Central memory CD4-positive, alpha-beta T cell (primary cell): ENCODE results near the gene NELL2.
"Not testable (repeated sequence)": the region's sequence is repeated elsewhere in the genome, so short reads cannot be mapped to it uniquely, and the experiment has no call there.

Experiments
- DNase-seq: peaks from one replicate; pipeline ENCODE4 v3.0.0; 2022
- total RNA-seq, 3 experiments: gene quantifications; one replicate each; lab custom pipeline; 2026; lab: John Stamatoyannopoulos, UW

NELL2 gene
- 97.3 to 357 (median 159) reads per million in 3 experiments for total RNA-seq

DNA sequence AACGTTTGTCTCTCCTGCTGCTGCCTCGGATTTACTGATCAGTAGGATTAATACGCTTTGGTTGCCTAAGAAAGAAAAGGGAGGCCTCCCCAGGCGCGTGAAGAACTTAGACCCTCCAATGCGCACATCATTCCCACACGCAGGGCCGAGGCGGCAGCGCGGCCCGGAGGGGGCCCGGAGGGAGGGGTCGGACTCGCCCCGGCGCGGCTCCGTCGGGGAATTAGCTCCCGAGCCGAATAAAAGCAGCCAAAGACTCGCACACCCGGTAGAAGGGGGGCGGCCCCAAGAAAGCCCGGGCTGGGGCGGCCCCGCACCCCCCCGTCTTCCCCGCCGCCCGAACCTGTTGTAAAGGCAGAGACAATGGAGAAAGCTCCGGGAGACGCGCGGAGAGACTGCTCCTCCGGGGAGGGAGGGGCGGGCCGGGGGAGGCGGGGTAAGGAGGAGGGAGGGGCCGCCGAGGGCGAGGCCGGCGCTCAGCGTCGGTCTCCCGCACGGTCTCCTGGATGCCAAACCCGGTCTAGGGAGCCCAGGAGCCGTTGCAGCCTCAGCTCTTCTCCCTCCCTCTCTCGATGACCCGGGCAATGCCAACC, at the start of gene NELL2:
NELL2 (minus strand) TSS at position 362 of the 590 bp plus-strand sequence. CDS start 446 bp downstream, outside the sequence.
- peak; percentile 45 for DNase-seq

DNA sequence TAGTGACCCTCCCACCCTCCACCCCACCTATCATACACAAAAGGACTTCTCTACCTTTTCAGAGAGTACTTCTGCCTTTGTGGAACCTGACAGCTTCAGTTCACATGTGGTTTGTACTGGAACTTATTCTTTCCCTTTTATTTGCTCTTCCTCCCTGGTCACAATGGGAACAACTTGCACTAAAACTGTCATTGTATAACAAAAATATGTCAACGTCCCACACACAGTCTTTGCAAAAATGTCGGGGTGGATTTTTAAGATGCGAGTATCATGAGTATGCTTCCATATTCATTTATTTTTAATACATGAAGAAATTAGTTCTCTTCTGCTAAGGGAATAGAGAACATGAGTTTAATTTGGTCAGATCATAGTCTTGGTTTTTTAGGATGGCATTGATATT, 45.6 kb upstream of the NELL2 start:
- no peak for DNase-seq

DNA sequence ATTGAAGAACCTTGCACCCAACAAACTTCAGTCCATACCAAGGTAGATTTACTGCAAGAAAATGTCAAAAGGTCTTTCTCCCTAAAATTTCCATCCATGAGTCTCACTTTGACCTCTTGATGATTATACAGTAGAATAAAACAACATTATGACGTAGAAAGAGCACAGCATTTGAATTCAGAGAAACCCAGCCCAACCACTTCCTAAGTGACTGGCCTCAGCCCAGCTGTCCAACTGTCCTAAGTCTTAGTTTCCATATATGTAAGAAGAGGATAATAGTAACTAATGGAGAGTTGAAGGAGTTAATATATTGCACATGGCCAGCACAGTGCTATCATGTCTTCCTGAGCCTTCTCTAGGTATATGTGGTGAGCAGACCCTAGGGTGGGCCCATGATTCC, 41.0 kb upstream of the NELL2 start:
- DNase-seq, result no peak

DNA sequence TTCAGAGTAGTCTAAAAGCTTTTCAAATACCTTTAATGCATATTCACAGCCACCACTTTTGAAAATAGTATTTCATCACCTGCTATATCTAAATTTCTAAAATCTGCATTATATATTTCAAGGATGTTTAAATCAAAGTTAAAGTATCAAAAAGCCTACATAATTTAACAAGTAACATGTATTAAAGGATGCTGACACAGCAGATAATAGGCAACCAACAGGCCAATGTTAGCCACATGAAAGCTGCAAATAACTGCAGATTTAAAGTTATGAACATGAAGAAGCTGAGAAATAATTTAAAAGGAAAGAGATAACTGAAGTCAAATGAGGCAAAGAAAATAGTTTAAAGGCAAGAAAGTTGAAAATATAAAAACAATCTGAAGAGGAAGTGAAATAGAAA, 39.8 kb upstream of the NELL2 start:
- no peak for DNase-seq

DNA sequence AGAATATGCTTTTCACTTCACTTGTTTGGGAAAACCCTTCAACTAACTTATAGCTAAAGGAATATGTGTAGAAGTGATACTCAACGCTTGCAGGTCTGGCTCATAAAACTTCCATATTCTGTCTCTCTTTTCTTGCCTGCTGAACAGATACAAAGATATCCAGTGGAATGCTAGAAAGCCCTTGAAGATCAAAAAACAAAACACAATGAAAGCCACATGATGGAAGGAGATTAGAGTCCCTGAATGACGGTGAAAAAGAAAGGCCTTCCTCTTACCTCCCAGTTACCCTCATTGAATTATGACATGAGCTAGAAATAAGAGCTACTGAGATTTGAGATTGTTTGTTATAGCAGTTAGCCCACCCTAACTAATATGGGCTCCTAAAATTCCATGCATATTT, 28.2 kb upstream of the NELL2 start:
- DNase-seq, result no peak

DNA sequence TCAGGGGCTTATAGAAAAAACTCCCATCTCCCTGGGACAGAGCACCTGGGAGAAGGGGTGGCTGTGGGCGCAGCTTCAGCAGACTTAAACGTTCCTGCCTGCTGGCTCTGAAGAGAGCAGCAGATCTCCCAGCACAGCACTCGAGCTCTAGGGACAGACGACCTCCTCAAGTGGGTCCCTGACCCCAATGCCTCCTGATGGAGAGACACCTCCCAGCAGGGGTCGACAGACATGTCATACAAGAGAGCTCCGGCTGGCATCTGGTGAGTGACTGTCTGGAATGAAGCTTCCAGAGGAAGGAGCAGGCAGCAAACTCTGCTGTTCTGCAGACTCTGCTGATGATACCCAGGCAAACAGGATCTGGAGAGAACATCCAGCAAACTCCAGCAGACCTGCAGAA, 22.0 kb upstream of the NELL2 start:
- DNase-seq, result not testable (repeated sequence)

DNA sequence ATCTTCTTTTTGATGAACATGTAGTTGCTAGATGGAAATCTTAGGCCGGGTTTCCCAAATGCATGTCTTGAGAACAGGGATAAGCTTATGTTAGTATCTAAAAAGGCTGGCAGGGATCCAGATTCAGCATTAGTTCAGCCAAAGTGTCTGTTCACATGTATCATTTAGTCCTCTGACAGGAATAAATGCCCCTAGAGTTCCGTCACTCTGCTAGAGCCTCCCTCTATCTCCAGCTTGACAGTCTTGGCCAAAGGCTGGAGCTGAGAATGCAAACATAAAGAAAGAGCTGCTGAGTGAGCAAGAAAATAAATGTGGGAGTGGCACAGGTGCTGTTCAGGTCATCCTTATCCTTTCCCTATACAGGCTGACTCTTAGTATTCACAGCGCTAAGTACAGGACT, 13.8 kb upstream of the NELL2 start:
- DNase-seq, result no peak

DNA sequence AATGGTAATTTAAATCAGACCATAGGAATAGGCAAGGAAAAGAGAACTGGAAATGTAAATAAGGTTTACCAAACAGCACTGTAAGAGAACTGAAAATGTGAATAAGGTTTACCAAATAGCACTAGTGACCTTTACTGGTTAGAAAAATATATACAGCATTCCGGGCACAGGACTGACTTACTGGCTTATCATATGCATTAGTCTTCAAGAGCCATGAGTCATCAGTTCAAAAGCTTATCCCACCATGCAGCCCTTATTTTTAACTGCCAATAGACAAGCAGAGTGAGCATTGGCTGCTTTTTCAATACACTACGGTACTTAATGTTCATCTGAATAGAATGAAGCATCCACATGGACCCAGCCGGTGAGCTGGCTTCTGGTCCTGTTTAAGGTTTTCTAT, 13.0 kb upstream of the NELL2 start:
- DNase-seq, result no peak

DNA sequence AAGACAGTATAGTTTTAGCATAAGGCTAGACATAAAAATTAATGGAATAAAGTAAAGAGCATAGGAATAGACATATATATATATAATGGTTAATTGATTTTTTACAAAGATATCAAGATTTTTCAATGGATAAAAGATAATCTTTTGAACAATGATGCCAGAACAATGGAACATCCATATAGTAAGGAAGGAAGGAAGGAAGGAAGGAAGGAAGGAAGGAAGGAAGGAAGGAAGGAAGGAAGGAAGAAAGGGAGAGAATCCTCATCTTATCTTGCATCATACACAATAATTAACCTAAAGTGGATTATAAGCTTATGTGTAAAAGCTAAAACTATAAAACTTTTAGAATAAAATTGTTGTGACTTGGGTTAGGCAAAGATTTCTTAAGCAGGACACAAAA, 9.8 kb upstream of the NELL2 start:
- no peak for DNase-seq

DNA sequence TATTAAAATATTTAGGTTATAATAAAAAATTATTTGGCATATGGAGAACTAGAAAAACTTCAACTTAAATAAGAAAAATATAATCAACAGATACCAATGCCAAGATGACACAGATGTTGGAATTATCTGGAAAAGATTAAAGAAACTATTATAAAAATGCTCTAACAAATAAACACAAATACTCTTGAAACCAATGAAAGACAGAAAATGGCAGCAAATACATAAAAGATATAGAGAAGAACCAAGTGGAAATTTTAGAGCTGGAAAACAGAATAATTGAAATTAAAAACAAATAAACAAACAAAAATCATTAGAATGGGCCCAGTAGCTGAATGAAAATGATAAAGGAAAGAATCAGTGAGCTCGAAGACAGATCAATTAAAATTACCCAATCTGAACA, 5.1 kb upstream of the NELL2 start:
- no peak for DNase-seq

DNA sequence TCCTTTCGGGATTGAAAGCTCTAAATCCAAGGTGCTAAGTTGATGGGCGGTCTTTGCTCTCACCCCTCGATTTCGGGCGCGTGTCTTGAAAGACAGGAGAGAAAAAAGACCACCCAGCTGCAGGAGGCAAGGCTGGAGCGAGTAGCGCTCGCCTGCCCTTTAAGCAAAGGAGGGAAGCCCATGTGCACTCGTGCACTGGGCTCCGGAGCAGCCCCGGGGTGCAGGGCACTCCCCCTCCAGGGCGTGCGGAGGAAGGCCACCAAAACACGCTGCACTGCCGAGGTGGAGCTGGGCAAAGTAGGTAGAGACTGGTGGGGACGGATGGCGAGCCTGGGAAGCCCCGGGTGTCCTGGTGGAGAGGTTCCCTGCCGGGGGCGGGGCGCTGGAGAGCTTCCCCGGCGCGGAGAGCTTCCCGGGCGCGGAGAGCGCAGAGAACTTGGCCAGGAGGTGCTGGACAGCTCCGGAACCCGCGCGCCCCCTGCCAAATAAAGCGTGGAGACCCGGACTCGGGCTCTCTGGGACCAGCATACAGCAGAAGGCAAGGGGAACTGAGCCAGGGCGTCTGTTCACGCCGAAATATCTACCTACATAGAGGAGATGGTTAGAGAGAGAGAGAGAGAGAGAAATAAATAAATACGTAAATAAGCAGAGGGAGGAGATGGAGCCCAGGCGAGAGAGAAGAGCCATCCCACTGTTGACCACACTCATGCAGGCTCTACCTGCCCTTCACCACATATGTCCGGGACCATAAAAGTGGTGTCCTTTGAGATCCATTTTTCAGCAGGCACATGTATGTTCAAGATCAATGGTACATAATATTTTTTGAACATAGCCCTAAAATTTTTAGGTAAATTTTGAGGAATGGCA, 662 bp upstream of the NELL2 start:
- DNase-seq, result peak; percentile 30

DNA sequence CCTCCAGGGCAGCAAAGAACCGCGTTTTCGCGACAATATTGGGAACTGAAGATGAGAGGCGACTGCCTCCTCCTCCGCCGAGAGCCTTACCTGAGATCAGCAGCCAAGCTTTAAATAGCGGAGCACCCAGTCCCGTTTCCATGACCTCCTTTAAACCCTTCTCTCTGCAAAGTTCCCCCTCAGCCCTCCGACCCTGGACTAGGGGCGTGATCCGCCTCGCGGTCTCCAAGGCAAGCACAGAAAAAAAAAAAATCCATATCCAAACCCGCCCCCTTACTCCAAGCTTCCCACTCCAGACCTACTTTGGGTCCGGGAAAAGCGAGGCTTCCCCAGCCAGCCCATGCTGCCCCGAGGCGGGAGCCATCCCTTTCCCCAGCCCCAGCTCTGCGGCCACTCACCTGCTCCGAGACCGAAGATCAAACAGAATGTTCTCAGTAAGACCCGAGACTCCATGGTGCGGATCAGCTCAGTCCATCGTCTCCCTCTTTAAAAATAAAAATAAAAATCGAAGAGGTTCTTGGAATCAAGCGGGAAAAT, 630 bp downstream of the NELL2 start:
- peak; percentile 8 for DNase-seq

DNA sequence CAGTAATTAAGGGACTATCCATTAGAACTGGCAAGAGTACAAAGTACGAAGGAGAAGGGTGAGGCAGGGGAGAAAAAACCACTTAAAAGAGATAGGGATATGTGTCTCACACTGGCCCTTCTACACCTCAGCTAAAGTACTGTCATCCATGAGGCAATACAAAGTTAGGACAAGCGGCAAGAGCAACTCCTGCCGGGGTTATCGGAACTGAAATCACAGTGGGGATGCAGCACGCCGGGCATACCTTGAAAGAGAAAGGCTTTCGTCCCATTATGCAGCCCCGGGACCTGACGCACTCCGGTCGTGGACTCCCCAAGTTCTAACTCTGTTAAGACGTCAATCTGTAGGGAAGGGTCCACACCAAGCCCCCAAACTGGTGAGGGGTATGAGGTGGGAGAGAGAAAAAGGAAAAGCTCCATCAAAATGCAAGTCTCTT, 1.1 kb downstream of the NELL2 start:
- DNase-seq, result peak; percentile 19

DNA sequence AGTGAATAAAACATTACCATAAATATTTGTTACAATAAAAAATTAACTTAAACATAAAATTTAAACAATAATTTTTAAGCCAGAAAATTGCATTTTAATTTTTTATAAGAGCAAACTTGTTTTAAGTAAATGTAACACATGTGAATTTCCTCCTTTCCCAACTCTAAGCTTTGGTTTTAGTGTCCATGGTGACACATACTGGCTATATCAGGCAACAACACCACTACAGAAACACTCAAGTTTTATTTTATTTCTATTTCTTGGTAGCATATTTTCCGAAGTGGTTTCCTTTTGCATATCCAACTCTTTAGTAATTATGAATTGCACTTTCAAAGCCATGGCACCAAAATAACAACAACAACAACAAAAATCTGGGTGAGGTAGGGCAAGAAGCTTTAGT, 2.2 kb downstream of the NELL2 start:
- DNase-seq, result peak; percentile 22

DNA sequence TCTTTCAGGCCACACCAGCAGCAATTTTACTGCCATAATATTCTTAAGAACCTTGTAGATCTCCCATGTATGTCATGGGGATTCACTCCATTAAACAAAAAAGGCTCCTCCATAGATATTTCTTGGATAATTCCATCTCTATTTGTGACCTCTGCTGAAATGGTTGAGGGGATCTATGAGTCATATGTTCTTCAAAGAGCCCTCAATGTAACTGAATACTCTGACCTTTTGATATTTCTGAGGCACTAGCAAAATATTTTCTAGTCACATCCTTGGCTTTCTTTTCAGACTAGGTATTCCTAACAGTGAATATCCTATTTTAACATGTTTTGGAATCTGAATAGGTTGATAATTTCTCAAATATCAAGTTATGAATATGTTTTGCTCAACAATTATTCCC, 6.6 kb downstream of the NELL2 start:
- no peak for DNase-seq

DNA sequence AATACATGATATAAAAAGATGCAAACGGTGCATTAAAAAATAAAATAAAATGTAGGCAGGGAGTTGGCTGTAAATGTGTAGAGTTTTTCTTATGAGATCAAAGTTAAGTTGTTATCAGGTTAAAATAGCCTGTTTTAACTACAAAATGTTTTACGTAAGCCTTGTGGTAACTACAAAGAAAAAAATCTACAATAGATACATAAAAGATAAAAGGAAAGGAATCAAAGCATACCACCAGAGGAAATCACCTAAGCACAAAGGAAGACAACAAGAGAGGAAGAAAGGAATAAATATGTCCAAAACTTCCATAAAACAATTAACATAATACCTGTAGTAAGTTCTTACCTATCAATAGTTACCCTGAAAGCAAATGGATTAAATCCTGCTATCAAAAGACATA, 12.2 kb downstream of the NELL2 start:
- DNase-seq, result peak; percentile 69

DNA sequence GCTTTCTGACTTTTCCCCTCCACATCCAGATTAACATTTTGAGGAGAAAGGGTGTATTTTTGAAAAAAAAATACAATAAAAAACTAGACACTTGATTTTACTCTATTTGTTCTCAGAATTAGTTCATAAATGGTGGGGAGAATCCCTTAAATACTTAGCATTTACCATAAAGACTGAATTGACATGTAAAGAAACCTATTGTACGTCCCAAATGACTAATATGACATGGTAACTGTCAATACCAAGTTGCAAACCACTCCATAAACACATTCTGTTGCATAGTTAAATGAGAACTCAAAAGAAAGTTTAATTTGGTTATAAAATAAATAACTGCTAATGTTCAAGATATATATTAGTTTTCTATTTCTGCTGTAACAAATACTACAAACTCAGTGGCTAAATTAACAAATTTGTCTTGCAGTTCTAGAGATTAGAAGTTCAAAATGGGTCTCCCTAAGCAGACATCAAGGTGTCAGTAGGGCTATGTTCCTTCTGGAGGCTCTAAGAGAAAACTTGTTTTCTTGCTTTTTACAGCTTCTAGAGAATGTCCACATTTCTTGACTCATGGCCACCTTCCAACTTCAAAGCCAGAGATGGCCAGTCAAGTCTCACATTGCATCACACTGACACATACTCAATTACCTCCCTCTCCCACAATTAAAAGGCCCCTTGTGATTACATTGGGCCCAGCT, 16.0 kb downstream of the NELL2 start:
- no peak for DNase-seq

DNA sequence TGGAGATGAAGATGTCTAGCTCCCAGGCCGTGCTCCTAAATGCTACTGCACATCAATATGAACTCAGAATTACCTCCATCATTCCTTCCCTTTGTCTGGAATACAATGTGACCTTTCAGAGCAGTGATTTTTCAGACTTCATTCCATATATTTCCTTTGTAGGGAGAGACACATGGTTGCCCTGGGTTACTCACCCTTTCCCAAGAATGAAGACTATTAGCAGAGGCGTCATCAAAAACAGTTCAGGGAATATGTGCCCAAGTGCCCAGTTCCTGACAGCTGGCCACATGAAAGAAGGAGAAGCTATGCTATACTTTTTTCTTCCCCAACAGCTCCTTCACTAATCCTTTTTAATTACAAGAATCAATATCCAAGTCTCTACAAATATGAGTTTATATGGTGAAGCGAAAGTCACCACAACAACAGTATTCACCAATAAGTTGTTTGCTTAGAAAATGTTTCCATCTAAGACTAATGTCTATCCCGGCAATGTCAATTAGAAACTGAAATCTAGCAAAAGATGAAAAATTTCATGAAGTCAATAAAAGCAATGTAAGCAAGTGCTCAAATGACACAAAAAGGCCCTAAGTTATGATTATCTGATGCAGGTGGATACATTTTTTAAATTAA, 17.8 kb downstream of the NELL2 start:
- no peak for DNase-seq

DNA sequence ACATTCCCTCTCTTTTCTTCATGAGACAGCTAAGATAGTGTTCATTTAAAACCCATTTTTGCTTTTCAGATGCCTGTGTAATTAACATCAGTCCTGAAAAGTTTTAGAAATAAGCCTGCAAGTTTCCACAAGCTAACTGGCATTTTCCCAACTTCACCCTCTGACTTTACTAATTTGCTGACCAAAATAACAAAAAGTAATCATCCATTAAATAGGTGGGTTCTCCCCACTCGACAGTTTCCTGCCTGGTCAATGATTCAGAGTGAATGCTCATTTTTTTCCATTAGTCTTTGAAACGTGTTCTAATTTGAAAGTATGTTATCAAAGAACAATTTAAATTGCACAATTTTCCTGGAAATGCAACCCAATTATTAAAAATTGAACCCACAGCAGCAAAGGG, 23.6 kb downstream of the NELL2 start:
- DNase-seq, result no peak

DNA sequence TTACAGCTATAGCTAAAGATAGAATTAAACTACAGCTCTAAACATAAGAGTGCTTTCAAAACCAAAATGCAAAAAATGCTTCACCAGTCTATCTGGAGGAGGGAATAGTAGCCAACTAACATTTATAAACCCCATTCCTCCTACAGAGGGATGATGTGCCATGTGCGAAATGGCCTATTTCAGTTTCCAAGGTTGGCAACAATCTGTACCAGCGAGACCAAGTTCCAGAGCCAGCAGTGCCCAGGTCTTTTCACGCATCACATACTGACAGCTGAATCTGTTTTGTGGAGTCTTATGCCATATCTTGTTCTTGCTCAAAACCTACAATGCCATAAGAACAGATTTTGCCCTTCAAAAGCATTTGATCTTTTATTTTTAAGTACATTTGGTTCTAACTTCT, 24.5 kb downstream of the NELL2 start:
- DNase-seq, result no peak

DNA sequence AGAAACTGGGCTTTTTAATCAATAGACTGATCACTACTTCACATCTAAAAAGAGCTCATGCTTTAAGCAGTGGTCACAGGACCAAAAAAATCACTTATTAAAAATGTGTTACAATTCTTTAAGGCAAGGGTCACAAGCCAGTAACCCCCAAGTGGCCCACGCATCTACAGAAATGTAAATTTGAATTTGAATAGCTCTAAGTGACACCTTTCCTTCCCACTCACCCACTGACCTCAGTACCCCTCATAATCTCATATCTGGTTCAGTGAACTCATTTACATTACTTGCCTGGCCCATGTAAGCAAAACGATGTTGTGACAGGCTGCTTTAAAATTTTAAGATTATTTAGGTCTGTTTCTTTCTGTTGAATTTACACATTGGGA, 27.4 kb downstream of the NELL2 start:
- DNase-seq, result no peak

DNA sequence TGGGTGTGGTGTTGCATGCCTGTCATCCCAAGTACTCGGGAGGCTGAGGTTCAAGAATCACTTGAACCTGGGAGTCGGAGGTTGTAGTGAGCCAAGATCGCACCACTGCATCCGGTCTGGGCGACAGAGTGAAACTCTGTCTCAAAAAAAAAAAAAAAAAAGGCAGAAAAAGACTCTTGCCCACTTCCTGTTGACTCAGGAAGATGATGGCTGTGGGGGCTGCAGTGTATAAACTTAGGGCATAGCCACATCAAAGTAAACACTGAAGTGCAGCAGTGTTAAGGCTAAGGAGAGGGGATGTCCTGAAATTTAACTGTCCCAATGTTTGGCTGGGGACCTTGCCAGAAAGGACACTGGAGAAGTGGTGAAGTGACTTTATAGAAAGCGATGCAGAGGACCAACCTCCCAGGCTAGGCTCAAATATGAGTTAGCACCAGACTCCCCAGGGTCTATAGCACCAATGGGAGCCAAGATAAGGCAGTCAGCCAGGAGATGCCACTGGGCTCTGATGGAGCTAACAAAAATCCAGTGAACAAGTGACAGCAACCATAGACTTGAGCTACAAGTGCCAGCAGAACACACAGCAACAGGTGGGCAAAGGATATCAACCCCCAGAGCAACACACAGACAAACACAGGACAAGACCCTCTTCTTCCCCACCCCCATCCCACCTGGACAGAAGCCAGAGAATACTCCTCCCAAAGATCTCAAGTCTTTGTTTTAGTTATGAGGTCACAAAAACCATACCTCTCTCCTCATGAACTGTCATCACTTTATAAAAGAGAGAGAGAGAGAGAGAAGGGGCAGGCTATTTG, 28.0 kb downstream of the NELL2 start:
- DNase-seq, result peak; percentile 85
